GM21528 (cell line): Measurements from ENCODE around the gene CCSER1.
"Not testable (repeated sequence)": the region's sequence is repeated elsewhere in the genome, so short reads cannot be mapped to it uniquely, and the experiment has no call there.

Experiments used
- ATAC-seq: cut with Tn5 transposase; IDR thresholded peaks from one replicate; pipeline ENCODE4 v1.9.1; 2021; ENCODE audit warnings: mild to moderate bottlenecking, moderate library complexity; ENCODE audit not compliant: unreplicated experiment, low FRiP score

CCSER1 gene

GRCh38 chr4:90888571-90888970, 761.4 kb downstream of the CCSER1 start:
- no peak for ATAC-seq

GRCh38 chr4:90889171-90889570, 762.0 kb downstream of the CCSER1 start:
- ATAC-seq, result no peak

- not testable (repeated sequence) for ATAC-seq
These were observed 776.2 kb downstream of the CCSER1 start for GRCh38 chr4:90903413-90903812.

- no peak for ATAC-seq
These were observed 776.8 kb downstream of the CCSER1 start for GRCh38 chr4:90904021-90904420.

GRCh38 chr4:90906239-90906638, 779.0 kb downstream of the CCSER1 start:
- ATAC-seq, result no peak

- not testable (repeated sequence) for ATAC-seq
These were observed 784.7 kb downstream of the CCSER1 start for GRCh38 chr4:90911724-90912434.

GRCh38 chr4:90922174-90922573, 795.0 kb downstream of the CCSER1 start:
- ATAC-seq, result no peak

- no peak for ATAC-seq
These were observed 799.8 kb downstream of the CCSER1 start for GRCh38 chr4:90926957-90927356.

GRCh38 chr4:90943311-90943710, 816.1 kb downstream of the CCSER1 start:
- no peak for ATAC-seq

GRCh38 chr4:90946945-90947344, 819.8 kb downstream of the CCSER1 start:
- no peak for ATAC-seq

- ATAC-seq, result no peak
These were observed 823.2 kb downstream of the CCSER1 start for GRCh38 chr4:90950385-90950841.

GRCh38 chr4:90951037-90951436, 823.8 kb downstream of the CCSER1 start:
- ATAC-seq, result no peak

GRCh38 chr4:90958256-90958895, 831.2 kb downstream of the CCSER1 start:
- no peak for ATAC-seq

- no peak for ATAC-seq
These were observed 833.2 kb downstream of the CCSER1 start for GRCh38 chr4:90960433-90960832.

- ATAC-seq, result no peak
These were observed 833.6 kb downstream of the CCSER1 start for GRCh38 chr4:90960840-90961239.

GRCh38 chr4:90970021-90970420, 842.8 kb downstream of the CCSER1 start:
- ATAC-seq, result no peak

GRCh38 chr4:90977726-90978125, 850.5 kb downstream of the CCSER1 start:
- ATAC-seq, result no peak

- ATAC-seq, result no peak
These were observed 852.4 kb downstream of the CCSER1 start for GRCh38 chr4:90979556-90979955.

- no peak for ATAC-seq
These were observed 855.6 kb downstream of the CCSER1 start for GRCh38 chr4:90982813-90983212.

- no peak for ATAC-seq
These were observed 863.1 kb downstream of the CCSER1 start for GRCh38 chr4:90990284-90990683.

- ATAC-seq, result no peak
These were observed 865.0 kb downstream of the CCSER1 start for GRCh38 chr4:90992213-90992612.
